Anterior cingulate cortex (tissue), 58 donors: Measurements from ENCODE around the gene DHRS3.
"Not testable (repeated sequence)": the region's sequence is repeated elsewhere in the genome, so short reads cannot be mapped to it uniquely, and the experiment has no call there.

Experiments used
- DNase-seq, 58 donors: peaks; one replicate each; lab custom pipeline; 2025; lab: John Stamatoyannopoulos, UW

The DHRS3 gene, protein sequence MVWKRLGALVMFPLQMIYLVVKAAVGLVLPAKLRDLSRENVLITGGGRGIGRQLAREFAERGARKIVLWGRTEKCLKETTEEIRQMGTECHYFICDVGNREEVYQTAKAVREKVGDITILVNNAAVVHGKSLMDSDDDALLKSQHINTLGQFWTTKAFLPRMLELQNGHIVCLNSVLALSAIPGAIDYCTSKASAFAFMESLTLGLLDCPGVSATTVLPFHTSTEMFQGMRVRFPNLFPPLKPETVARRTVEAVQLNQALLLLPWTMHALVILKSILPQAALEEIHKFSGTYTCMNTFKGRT

GRCh38 chr1:12617901-12618660, at the start of gene DHRS3:
DHRS3 (minus strand) TSS chr1:12618210; CDS start chr1:12617348, 862 bp downstream.
- DNase-seq: peak in 54 of 58 donors; percentile 35 to 92 (median 75)

- DNase-seq: no peak
Observed at GRCh38 chr1:12666141-12666735, 48.2 kb upstream of the DHRS3 start.

GRCh38 chr1:12665511-12665910, 47.5 kb upstream of the DHRS3 start:
- no peak for DNase-seq

DNA sequence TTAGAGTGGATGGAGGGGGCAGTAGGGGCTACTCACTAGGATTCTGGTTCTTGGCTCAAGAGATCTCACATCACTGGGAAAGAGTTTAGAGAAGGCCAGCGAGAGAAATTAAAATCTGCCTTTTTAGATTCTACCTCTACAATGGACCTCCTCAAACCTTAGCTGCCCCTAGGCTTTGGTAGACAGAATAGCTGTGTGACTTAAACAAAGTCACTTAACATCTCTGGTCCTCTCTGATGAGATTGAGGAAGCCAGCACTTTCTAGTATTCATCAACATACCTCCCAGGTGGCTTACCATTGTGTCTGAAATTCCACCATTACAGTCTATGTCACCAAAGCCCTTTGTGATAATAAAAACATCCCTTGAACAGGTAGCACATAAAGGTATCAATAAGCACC, 44.5 kb upstream of the DHRS3 start:
- no peak for DNase-seq

DNA sequence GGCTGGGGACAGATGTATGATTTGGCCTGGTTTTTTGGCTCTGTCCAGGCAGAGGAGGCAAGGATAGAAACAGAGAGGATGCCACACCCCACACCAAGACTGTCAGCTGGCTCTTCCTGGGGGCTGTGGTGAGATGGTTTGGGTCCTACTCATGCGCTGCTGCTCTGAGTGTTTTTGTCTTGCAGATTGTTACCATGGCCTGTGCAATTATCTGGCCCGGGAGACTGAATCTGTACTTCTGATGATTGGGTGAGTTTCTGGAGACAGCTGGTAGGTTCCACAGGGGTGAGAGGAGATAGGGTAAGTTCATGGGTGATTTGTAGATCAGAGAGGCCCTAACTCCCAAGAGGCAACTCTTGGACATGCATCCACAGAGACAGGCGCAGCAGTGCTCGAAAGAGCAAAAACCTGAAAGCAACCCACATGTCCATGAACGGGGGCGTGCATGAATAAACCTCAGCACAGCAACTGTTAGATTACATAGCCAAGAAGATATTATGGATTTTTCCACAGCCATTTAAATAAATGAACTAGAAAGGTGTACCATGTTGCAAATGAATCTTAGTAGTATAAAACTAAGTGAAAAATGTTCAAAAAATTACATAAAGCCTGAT, 43.7 kb upstream of the DHRS3 start:
- peak in 6 of 58 donors; percentile 0 to 32 (median 2) for DNase-seq

DNA sequence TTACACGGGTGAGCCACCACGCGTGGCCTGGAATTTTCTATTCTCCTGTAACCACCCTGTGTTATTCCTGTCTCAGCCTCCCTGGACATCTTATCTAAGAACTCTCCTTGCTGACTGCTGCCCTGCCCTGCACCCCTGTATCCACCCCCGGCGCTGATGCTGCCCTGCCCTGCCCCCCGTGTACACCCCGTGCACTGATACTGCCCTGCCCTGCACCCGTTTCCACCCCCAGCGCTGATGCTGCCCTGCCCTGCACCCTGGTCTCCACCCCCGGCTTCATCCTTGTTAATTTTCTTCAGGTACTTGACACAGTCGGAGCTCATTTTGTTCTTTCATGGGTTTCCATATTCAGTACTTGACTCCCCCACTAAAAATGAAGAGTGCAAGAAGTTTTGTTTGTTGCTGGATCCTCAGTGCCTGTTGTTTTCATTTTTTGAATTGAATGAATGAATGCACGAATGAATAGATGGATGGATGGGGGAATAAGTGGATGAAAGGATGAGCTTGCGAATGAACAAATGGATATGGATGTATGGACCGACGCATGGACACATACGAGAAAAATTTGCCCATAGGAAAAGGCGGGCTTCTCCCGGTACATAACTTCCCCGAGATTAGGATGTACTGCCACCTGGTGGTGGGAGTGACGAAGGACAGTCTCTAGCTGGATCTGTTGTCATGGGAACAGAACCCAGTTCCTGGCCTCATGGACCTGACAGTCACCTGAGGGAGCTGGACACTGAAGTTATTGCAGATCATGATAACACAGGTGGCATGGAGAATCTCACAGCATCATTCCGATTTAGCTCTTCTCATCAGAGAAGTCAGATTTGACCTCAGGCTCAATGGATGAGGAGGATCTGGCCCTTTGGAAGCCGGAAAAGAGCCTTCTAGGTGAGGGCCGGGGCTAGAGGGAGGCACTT, 40.8 kb upstream of the DHRS3 start:
- DNase-seq: peak in 50 of 58 donors; percentile 1 to 75 (median 30)

- DNase-seq: not testable (repeated sequence)
Observed at GRCh38 chr1:12657885-12658512, 40.0 kb upstream of the DHRS3 start.

- DNase-seq: no peak
Observed at GRCh38 chr1:12657060-12657884, 39.3 kb upstream of the DHRS3 start.

GRCh38 chr1:12656575-12656974, 38.6 kb upstream of the DHRS3 start:
- no peak for DNase-seq

- DNase-seq: no peak
Observed at GRCh38 chr1:12654657-12655056, 36.6 kb upstream of the DHRS3 start.

DNA sequence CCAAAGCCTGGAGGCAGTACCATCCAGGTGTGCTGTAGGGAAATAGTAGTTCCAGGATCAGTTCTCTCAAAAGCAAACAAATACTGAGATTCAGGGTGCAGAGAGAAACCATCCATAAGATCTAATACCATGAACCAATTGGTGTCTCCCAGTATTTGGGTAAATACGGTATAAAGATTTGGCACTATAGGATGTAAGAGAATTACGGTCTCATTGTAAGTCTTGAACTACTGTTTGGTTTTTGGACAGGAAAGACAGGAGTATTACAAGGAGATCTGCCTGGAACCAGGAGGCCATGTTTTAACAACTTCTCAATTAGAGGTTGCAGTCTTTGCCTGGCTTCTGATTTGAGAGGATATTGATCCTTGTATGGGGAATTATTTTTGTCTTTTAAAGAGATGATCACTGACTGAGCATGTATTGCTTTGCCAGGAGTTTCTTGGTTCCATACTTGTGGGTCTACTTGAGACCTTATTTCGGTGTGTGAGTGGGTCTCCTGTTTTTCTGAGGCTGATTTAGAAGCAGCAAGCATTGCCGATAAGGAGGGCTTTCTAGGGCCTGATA, 36.1 kb upstream of the DHRS3 start:
- no peak for DNase-seq

DNA sequence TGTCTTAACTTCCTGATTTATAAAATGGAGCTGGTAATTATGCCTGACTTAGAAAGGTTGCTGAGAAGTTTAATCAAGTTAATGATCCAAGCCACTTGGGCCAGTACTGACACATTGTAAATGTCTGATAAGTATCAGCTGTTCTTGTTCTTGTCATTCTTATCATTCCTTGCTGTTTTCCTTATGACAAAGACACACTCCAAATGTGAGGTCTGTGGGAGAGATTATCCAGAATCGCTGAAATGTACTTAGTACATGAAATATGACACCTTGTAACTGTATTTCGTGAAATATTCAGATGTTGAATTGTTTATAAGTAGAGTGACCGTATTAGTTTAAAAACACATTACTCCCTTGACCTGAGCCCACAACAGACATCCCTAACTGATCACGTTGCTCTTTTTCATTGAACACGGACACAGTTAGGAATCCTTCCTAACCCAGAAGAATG, 32.0 kb upstream of the DHRS3 start:
- DNase-seq: no peak

DNA sequence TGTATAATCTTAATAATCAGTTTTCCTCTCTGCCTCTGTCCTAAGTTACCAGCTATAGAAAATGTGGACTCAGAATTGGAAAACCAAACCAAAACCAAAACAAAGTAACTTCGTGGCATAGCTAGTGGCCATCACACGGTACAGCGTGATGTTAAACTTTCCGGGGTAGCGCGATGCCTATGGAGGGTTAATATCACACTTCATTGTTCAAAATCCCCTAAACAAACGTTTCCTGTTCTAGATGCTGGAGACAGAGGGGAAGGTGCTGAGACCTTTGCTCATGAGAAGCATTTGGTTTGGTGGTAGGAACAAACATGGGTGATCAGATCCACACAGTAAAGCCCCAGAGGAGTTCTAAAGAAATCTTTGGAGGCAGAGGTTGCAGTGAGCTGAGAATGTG, 30.7 kb upstream of the DHRS3 start:
- no peak for DNase-seq

DNA sequence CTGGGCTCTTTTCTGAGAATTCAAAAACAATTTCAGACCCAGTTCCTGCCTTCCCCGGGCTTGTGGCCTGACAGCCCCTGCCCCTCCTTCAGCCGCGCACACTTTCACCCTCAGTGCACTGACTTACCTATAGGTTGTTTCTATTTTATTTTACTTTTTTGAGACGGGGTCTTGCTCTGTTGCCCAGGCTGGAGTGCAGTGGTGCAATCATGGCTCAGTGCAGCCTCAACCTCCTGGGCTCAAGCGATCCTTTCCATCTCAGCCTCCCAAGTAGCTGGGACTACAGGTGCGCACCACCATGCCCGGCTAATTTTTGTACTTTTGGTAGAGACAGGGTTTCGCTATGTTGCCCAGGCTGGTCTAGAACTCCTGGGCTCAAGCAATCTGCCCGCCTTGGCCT, 27.4 kb upstream of the DHRS3 start:
- DNase-seq: not testable (repeated sequence)

GRCh38 chr1:12644829-12645228, 26.8 kb upstream of the DHRS3 start:
- DNase-seq: no peak

DNA sequence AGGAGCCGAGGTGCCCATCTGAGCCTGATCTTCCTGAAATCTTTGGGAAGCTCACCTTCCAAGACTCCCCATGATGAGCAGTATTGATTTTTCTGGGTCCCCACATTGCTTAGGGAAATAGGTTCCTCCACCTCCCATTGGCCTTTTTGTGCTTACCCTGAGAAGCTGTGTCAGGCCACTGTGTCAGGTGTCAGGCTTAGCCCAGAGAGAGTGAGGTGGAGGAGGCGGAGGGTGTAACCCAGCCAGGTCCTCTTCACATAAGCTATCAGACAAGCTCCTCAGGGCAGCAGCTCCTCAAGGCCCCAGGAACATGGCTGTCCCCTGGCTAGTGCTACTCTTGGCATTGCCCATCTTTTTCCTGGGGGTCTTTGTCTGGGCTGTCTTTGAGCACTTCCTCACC, 26.2 kb upstream of the DHRS3 start:
- DNase-seq: no peak

- no peak for DNase-seq
Observed at GRCh38 chr1:12643785-12644184, 25.8 kb upstream of the DHRS3 start, which contains the start of gene AADACL4. AADACL4 (plus strand) TSS chr1:12644085; CDS start chr1:12644547, 462 bp downstream.

DNA sequence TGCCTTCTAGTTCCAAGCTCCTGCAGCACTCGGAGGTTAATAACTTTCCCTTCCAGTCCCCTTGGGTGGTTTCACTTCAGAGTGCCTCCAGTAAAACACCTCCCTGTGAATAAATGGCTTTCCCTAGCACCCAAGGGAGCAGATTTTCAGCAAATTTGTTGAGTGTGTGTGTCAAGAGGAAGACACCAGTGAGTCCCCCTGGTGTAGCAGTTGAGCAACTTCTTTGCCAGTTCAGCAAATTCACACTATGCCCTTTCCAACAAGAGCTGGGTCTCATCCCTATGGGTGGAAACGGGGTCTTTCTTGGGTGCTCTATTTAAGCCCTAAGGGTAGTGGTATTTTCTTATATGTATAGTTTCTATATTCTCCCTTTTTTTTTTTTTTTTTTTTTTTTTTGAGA, 25.1 kb upstream of the DHRS3 start:
- DNase-seq: no peak
